ENCODE results near the gene NSG1.

The NSG1 gene

GRCh38 chr4:4386736-4387392 is at the start of gene NSG1:
Gene NSG1 (plus strand): TSS chr4:4387102. CDS start chr4:4387630, 528 bp downstream.
- DNase-seq, result peak in 1 of 2 donors; percentile 43

- no peak for DNase-seq
Observed at GRCh38 chr4:4338210-4339001, 48.5 kb upstream of the NSG1 start.

- DNase-seq, result no peak
Observed at GRCh38 chr4:4339504-4340085, 47.3 kb upstream of the NSG1 start.

- no peak for DNase-seq
Observed at GRCh38 chr4:4341861-4342650, 44.8 kb upstream of the NSG1 start.

- DNase-seq, result no peak
Observed at GRCh38 chr4:4343038-4343437, 43.9 kb upstream of the NSG1 start.

GRCh38 chr4:4344915-4345527 is 41.9 kb upstream of the NSG1 start:
- no peak for DNase-seq

- DNase-seq, result no peak
Observed at GRCh38 chr4:4347585-4347984, 39.3 kb upstream of the NSG1 start.

- peak; percentile 58 to 65 for DNase-seq
Observed at GRCh38 chr4:4348585-4348984, 38.3 kb upstream of the NSG1 start.

GRCh38 chr4:4349867-4350266 is 37.0 kb upstream of the NSG1 start:
- no peak for DNase-seq

GRCh38 chr4:4350909-4351308 is 36.0 kb upstream of the NSG1 start:
- DNase-seq, result no peak

- DNase-seq, result no peak
Observed at GRCh38 chr4:4355302-4355701, 31.6 kb upstream of the NSG1 start.

- no peak for DNase-seq
Observed at GRCh38 chr4:4356106-4357041, 30.5 kb upstream of the NSG1 start.

GRCh38 chr4:4358093-4358854 is 28.6 kb upstream of the NSG1 start:
- DNase-seq, result no peak

GRCh38 chr4:4361883-4362282 is 25.0 kb upstream of the NSG1 start:
- no peak for DNase-seq

GRCh38 chr4:4362991-4363697 is 23.8 kb upstream of the NSG1 start:
- DNase-seq, result no peak

GRCh38 chr4:4364061-4364460 is 22.8 kb upstream of the NSG1 start:
- DNase-seq, result no peak

GRCh38 chr4:4364486-4365208 is 22.3 kb upstream of the NSG1 start:
- no peak for DNase-seq

GRCh38 chr4:4368809-4369580 is 17.9 kb upstream of the NSG1 start:
- no peak for DNase-seq

Measured in CD4-positive, alpha-beta T cell treated with Interferon alpha-2 for 1 hour (primary cell).